HG03097 (cell line): Measurements from ENCODE around the gene PSMA1.
"Not testable (repeated sequence)": the region's sequence is repeated elsewhere in the genome, so short reads cannot be mapped to it uniquely, and the experiment has no call there.

ENCODE experiments used
- ATAC-seq: cut with Tn5 transposase; IDR thresholded peaks from one replicate; pipeline ENCODE4 v1.9.1; 2021; ENCODE audit not compliant: unreplicated experiment, low FRiP score

PSMA1 gene

DNA sequence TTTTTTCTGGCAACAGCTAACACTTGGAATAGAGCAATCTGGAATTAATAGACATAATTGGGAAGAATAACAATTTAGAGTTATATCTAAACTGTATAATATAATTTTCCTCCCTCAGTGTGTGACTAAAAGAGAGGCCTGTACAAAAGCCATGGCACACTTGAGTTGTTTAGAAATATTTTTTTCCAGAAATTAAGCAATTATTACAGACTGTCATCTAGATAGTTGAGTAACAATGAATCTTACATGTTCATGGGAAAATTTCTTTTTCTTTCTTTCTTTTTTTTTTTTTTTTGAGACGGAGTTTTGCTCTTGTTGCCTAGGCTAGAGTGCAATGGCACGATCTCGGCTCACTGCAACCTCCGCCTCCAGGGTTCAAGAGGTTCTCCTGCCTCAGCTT lies 15.0 kb upstream of the PSMA1 start:
- not testable (repeated sequence) for ATAC-seq

DNA sequence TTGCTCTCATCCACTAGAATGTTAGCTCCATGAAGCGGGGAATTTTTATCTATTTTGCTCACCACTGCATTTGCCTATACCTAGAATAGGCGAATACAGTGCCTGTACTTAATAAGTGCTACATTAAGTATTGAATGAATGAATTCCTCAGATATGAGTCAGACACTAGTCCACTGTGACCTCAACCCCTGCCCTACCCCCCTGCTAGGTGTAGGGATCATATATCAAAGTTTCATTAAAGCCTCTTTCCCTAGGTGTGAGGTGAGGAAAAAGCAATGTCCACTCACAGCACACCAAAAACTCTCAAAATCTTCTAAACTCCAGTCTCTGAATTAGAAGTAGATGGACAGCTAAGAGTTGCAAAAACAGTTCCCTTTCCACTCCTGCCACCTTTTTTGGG lies 9.8 kb upstream of the PSMA1 start:
- no peak for ATAC-seq

DNA sequence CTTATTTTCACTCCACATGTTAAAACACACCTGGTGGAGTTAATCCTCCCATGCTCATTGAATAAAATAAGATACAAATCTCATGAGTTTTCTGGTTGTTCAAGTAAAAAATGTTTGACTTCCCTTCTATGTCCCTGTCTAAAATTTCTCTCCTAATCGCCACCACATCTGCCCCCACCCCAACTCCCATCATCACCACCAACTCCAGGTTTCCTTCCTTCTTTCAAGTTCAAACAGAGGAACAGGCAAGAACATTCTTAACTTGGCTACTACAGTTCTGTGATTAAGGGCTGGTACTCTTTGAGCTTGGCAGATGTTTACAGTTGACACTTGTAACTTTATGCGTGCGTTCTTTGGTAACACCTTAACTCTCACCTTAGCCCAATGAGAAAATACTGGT lies 9.1 kb upstream of the PSMA1 start:
- no peak for ATAC-seq

DNA sequence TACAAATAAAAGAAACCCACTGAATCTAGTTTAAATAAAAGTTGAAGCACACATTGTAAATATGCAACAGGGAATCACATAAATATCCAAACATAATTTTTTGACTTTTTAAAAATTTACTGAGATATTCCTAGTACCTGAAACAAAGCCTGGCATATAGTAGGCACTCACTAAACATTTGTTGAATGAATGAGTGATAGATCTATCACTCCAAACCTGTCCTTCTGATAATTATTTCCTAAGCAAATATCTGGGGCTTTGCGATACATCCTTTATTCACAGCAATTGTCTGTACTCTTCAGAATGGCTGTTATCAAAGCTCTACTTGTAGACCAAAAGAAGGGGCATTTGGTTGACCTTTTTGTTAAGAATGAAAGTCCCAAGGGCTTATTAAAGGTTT lies 2.6 kb upstream of the PSMA1 start:
- ATAC-seq, result no peak

DNA sequence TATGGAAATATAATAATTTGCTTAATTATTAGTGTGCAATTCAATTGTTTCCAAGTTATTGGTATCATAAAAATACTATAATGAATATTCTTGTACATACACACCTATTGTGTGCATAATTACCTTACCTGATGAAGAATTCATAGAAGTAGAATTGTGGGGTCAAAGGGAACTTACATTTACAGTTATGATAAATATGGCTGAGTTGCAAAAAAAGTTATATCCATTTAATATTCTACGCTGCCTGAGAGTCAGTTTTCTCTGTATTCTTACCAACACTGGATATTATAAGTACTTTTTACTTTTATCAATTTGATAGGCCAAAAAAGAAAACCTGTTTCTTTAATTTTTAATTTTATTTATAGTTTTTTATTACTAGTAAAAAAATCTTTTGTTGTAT lies 2.1 kb upstream of the PSMA1 start:
- ATAC-seq, result no peak

DNA sequence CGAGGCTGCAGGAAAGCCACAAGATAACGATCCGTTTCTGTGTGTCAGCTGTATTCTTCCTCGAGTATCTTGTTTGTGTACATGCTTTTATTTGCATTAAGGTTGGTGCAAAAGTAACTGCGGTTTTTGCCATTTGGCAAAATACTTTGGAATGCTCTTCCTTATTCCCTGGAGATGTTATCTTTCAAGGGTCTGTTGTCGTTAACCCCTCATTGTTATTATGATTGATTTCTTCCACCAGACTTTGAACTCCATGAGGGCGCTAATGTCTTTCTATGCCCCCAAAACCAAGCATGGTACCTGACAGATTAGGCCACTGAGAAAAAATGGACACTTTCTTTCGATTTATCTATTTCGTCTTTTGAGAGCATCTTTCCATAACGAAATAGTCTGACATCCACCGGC lies 563 bp upstream of the PSMA1 start:
- no peak for ATAC-seq

DNA sequence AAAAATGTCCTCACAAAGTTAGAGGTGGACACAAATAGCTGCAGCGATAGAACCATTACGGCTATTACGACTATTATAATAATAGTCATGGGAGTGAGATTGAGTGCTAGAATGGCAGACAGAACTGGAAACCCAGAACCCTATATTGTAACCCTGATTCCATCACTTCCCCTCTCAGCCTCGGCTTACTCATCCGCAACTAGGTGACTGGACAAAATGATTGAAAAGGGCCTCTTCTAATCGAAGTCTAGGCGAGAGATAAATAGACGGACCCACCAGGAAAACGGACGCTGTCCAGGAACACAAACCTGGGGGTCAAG lies 629 bp downstream of the PSMA1 start:
- no peak for ATAC-seq

DNA sequence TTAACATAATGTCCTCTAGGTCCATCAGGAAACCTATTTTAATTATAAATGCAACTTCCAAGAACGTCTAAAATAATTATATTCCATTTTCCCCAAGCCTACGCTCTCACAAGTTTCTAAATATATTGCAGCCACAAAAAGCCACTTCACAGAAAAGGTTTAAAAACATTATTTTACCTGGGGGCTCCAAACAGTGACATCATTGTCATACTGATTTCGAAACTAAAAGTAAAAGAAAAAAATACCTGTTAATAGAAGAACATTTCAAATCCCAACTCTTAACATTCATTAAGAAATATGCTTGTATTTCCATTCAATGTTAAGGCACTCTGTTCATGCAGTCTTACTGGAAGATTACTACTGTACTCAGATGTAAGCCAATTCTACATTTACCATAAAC lies 1.4 kb downstream of the PSMA1 start:
- no peak for ATAC-seq

DNA sequence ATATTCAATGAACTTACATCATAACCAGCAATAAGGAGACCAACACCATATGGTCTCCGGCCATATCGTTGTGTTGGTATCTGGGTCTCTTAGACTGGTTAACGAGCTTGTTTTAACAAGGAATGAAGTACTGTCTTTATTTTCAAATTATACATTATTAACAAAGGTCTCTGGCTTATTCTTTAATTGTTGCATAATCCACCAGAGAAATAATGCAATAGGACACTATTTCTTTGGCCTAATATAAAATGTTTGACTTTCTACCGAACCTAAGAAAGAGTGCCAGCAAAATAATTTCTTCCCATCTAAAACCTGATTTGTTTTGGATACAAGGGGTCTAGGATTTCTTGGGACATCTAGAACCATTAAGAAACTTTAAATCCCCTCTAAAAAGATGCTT lies 6.4 kb downstream of the PSMA1 start:
- no peak for ATAC-seq

DNA sequence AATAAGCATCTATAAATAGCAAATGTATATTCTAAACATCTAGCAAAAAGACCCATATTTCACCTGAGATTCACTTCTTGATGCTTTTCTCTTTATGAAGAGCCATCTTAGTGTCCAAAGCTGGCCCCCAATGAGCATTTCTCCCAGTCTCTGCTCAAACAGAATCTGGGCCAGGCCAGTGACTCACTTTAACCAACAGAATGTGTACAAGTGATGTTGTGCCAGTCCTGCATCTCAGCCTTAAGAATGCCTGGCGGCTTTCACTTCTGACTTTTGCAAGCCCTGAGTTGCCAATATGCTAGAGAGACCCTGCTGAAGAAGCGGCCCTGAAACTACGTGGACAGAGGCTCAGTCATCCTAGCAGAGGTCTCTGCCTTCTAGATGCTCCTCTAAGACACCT lies 13.7 kb downstream of the PSMA1 start:
- ATAC-seq, result no peak

DNA sequence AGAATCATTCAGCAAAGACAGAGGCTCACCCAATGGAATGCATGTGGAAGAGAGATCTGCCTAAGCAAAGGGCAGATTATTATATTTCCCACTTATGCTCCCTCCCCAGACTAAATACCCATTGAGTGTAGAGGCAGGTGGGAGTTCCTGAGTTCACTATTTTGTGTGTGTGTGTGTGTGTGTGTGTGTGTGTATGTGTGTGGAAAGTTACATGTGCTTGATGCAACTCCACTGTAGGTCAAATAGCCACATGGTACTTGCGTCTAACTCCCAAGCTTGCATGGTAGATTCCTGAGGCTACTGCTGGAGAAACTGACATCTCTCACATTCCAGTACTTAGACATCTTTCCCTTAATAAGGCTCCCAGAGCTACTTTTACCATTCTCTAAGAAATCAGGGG lies 17.2 kb downstream of the PSMA1 start:
- no peak for ATAC-seq

DNA sequence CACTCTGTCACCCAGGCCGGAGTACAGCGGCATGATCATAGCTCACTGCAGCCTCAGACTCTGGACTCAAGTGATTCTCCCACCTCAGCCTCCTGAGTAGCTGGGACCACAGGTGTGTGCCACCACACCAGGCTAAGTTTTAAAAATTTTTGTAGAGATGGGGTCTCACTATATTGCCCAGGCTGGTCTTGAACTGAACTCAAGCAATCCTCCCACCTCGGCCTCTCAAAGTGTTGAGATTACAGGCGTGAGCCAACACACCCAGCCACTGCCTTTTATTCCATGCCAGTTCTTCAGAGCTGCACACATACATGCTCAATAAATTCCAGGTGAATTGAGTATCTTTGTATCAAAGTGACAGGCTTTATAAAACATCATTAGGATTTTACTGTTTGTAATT lies 18.1 kb downstream of the PSMA1 start:
- ATAC-seq, result no peak

DNA sequence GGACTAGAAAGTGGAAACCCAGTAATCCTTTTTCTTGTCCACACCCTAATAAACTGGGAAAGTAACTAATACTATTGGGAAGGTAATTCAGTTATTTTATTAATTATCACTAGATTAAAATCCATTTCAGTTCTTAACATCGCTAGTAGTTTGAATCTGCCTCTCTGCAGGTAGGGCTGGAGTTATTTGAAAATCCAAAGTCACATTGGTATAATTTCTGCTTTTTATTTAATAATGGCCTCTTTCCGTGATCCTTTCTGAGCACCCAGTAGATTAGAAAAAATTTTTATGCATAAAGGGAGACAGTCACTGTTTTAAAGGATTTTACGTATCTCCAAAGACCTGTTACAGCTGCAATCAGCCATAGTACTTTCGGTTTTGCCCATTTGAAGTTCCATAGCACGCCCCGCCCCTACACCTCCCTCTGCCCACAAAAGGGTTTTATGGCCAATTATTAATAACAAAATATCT lies 20.0 kb downstream of the PSMA1 start:
- ATAC-seq, result peak; percentile 26

DNA sequence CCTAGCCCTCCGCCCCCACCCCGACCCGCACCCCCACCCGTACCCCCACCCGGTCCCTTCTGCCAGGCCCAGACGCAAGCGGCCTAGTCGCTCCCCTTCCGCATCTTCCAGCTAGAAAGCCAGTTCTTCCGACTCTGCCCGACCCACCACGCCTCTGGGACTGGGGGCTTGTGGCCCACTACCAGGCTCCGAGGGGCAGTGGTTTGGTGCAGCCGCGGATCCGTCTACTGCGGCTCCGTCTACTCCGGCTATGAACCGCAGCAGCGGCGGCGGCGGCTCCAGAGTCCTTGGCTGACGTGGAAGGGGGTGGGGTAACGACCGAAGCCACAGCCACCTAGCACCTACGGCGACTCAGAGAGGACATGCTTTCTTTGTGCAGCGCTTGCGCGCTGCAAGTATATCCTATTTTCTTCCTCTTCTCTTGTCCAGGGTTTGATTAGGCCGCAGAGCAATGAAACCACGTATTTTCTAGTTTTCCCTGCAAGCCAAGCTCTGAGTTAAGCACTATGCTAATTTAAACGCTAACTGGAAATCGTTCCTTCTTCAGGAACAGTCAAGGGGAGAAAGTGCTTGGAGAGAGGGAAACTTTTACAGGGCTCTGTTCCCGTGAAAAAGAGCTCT lies 20.5 kb downstream of the PSMA1 start, which contains the start of gene COPB1:
Gene COPB1 (minus strand): TSS at position 252 of the 621 bp plus-strand sequence. CDS start 883 bp downstream, outside the sequence.
- ATAC-seq, result peak; percentile 83

DNA sequence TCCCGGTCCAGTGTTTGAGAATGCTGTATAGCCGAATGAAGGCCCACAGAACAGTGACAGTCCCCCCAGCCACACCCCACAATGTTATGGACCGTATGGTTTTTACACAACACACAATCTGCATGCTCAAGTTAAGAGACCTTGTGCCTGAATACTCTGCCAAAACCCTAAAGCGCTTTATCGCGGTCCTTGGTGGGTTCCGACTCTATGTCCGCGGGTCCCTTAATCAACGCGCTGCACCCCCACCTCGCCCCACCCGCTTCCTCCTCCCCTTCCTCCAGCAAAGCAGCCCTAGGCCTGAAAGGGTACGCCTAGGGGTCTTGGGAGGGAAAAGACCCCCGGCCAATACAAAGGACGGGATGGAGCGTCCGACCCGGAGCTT lies 21.0 kb downstream of the PSMA1 start:
- peak; percentile 12 for ATAC-seq

DNA sequence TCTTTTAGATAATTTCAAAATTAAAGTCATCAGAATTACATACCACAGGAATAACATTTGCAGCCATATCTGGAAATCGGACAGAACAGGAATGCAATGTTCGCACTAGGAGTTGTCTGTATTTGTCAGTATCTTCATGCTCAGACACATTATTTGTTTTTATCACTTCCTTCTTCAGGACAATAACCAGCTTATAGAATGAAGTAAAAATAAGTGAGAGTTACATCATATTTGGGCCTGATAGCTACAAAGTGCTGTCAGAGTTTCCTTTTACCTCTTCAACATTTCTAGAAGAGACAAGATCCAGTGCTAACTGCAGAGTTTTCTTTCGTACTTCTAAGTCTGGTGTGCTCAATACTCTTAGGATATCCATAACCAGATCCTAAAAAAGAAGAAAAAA lies 39.5 kb downstream of the PSMA1 start:
- ATAC-seq, result no peak

DNA sequence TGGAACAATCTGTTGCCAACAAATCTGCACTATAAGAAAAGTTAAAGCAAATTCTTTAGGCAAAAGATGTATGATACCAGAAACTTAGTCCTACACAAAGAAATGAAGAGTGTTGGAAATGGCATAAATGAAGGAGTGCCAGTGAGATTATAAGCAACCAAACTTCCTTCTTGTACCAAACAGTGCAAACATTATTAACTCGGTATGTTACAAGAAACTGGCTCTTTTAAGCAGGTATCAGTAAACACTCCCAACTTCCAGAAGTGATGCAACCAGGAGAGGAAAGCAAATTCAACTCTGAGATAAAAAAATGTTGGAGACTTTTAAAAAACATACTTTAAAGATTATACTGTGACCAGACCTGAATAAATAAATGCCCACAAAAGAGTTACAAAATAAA lies 49.1 kb downstream of the PSMA1 start:
- no peak for ATAC-seq

DNA sequence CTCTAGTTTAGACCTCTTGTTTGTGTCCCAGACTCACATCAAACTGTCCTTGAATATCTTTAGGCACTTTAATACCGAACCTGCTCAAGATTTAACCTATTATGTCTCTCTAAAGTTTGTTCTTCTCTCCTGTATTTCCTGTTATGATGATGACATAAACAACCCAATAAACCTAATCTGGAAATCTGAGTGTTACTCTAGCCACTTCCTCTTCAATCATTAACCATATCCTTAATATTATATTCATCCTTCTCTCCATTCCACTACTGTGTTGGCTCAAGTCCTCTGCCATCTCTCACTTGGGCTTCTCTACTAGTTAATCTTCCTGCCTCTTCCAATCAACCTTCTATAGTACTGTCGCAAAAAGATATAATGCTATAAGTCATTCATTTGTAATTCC lies 56.6 kb downstream of the PSMA1 start:
- ATAC-seq, result no peak

DNA sequence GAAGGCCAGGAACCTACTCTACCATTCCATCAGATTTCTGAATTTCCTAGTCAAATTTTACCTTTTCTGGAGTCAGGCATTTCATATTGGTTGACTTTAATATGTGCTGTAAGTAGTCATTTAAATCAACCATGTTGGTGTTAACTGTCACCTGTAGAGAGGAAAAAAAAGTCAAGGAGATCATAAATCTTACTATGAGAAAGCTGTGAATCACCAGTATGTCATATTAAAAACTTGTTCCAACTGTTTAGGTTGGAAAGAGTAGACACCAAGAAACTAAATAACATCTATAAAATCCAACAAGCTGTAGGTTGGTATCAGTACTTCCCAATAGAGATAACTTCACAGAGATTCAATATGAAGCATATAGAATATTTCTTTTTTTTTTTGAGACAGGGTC lies 60.0 kb downstream of the PSMA1 start:
- no peak for ATAC-seq

DNA sequence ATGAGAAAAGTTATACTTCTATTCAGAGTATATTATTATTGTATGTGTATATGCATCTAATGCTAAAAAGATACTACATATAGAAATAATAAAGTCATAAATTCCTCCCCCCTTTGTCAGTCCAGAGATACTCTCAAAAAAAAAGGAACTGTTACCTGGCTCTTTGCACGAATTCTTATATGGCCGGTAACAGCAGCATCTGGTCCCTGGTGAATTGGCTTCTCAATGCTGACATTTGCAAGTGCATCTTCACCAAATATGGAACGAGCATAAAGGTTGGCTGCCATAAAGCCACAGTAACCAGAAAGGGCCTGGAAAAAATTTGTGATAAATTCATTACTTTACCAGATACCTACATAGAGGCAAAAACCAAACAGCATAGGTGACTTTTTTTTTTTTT lies 61.8 kb downstream of the PSMA1 start:
- ATAC-seq, result no peak

DNA sequence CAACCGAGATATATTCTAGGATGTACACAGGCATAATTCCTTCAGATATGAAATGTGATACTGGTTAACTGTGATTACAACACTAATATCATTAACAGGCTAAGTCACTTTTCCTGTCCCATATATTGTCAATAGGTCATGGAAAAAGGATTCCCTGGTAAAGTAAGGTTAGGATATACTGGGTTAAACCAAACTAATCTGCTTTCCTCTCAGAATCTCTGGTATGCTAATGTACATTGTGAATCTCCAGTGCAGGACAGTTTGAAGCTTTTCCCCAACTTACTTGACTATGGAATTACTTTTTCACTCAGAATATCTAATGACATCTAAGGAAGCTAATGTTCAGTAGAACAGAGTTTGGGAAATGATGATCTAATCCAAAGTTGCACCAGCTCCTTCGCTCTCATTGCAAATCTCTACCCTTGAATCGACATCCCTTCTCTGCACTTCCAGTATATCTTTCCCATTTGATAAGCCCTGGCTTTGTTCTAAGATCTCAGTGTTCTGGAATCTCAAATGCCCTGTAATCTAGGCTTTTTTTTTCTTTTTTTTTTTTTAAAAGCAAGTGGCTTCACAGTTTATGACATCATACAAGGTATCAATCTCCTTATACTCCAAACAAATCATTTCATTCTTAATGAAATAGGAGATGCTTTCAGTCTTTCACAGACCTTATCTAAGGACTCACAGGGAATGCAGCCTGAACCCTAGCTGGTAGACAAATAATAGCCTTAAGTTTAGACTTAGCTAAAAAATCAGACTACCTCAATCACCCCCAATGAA lies 64.3 kb downstream of the PSMA1 start:
- ATAC-seq, result no peak
